Cerebellar cortex (tissue), 1 donor: ENCODE results near the gene DDX54.
"Not testable (repeated sequence)": the region's sequence is repeated elsewhere in the genome, so short reads cannot be mapped to it uniquely, and the experiment has no call there.

Experiments used
- DNase-seq: peaks from one replicate; pipeline ENCODE4 v3.0.0-alpha.2; 2015; ENCODE audit warnings: low spot score

The DDX54 gene

DNA sequence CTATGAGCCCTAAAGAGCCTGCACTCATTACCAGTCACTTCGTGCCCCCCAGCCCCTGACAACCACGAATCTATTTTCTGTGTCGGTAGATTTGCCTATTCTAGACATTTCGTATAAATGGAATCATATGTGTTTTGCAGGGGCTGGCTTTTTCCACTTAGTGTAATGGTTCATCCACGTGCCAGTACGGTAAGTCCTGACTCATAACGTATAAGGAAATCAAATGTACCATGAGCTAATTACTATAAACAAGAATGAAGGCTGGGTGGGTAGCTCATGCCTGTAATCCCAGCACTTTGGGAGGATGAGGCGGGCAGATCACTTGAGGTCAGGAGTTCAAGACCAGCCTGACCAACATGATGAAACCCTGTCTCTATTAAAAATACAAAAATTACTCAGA is 67.6 kb downstream of the DDX54 start:
- DNase-seq, result not testable (repeated sequence)

GRCh38 chr12:113116875-113117274 is 68.4 kb downstream of the DDX54 start:
- DNase-seq, result no peak

DNA sequence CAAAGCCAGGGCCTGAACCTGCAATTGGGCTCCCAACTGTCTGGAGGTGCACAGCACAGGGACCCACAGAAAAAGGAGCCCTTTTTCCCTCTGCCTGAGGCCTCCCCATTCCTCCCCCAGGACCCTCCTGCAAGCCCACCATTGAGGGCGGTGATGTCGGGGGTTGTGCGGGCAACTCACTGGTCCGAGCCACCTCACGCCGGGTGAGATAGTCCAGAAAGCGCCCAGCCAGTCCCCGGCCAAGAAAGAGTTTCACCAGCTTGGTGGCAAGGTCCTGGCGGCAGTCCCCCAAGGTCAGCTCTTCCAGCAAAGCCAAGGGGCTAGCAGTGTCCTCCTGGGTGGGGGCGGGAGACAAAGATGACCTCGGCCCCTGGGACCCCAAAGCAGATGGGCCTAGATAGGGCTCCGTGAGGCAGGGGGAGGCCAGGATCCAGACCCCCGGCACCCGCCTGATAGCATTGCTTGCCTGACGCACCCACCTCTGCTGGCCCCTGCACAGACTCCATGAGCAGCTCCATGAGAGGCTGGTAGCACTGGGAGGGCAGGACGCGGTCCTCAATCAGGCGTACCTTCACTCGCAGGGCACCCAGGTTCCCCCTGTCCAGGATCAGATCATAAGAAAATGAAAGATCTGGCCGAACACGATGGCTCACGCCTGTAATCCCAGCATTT is 69.7 kb downstream of the DDX54 start:
- DNase-seq, result no peak

DNA sequence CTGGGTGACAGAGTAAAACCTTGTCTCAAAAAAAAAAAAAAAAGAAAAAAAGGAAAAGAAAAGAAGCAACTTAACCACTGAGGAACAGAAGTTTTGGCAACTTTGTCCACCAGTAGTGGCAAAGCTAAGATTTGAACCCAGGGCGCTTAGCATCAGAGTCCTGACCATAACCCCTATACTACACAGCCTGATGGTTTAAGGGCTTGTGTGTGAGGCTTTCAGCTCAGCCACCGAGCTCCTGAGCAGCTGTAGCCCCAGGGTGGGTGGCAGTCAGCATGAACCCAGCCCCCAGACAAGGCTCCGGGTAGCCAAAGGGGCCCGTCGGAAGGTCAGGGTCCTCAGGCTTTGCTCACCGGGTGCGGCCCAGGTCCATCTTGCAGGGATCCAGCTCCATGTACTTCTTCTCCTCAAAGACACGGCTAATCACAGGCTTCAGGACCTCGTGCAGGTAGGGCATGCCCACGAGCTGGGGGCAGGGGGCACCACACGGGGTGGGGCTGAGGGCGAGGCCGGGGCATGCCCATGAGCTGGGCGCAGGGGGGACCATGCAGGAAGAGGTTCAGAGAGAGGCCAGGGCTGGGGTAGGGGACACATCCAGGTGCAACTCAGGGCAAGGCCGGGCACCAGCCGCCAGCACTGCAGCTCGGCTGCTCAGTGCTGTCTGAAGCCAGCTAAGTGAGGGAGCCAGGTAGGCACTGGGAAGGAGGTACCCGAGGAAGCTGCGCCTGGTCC is 70.7 kb downstream of the DDX54 start:
- DNase-seq, result no peak

DNA sequence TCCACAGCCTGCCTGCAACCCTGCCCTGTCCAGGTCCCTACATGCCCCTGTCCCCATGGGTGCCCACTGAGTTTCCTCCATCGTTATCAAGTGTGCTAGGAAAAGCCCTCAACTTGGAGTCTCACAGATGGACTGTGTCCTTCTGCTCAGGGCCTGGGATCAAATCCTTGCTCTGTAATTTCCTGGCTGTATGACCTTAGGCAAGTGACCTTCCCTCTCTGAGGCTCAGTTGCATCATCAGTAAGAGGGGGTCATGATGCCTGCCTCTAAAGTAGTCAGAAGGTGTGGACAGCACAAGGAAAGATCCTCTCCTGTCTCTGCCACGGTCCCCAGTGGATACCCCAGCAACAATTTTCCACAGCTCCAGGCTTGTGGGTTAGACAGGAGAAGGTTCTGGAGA is 71.9 kb downstream of the DDX54 start:
- no peak for DNase-seq

DNA sequence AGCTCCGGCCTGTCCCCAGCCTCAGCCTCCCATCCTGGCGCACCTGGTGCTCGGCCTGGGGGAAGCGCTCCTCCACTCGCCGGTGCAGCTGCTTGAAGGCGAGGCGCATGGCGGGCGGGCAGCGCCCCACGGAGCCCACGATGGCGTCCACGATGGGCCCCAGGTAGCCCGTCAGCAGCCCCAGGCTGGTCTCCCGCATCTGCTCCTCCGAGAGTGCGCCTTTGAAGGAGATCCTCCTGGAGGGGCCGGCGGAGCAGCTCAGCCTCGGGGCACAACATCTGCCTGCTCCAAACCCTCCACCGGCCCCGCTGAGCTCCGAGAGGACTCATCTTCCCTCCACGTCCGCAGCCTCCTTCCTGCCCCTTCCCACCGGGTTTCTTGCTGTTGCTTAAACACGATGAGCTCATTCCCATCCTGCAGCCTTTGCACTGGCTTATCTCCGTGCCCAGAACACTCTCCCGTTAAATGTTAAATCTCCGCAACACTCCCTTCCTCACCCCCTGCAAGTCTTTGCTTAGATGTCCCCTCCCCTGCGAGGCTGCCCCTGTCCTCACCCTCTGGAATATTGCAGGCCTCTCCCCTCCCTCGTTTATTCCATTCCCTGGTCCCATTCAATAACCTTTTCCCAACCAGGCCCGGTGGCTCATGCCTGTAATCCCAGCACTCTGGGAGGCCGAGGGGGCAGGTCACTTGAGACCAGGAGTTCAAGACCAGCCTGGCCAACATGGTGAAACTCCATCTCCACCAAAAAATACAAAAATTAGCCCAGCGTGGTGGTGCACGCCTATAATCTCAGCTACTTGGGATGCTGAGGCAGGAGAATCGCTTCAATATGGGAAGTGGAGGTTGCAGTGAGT is 73.0 kb downstream of the DDX54 start:
- no peak for DNase-seq

- no peak for DNase-seq
Observed at GRCh38 chr12:113111247-113111646, 74.0 kb downstream of the DDX54 start.

DNA sequence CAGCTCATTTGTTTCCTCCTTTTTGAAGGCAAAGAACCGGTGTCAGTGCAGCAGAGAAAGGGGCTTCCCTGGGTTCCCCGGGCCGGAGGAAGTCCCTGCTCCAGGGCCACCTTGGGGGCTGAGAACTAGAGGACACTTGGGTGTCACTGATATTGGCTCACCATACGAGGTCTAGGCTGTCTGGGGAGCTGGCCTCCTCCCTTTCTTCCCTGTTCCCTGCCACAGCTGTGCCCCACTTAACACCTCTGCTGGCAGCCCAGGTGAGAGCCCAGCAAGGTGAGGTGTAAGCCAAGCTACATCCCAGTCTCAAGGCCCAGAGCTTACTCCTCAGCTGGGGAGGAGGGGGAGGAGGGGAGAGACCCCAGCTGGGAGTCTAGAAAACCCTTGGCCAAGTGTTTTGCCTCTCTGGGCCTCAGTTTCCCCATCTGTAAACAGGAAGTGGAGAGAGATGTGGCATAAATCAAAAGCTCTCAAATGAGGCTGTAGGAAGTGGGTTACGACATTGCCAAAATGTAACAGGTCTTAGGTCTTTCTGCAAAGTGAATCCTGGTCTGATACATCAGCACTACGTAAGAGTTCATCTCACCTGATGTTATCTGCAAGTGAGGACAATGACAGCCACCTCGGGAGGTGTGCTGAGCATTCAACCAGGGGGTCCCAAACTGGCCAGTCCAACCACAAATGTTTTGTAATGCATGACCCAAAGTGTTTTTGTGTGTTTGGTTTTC is 75.2 kb downstream of the DDX54 start:
- DNase-seq, result no peak

DNA sequence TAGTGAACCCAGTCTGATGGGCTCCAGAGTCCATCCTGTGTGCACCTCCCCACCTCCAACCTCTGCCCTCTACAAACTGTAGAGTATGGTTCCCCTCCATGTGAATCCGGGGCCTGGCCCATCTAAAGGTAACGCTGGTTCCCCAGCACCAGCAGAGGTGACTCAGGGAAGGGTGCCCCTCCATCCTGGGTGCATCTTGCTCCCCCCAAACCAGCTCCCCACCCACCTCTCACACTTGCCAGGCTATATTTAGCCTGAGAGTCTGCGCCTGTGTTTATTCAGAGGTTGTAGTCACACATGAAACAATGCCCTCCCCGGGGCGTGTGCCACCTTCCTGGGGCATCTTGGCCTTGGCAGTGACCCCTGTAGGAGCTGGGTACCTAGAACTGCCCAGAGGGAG is 75.9 kb downstream of the DDX54 start:
- no peak for DNase-seq

GRCh38 chr12:113108308-113108707 is 77.0 kb downstream of the DDX54 start:
- DNase-seq, result no peak
